G401.6 (cell line): ENCODE measurements around the gene SLC35F6.
"Not testable (repeated sequence)": the region's sequence is repeated elsewhere in the genome, so short reads cannot be mapped to it uniquely, and the experiment has no call there.

ENCODE experiments used
- FAIRE-seq: peaks from 2 replicates; lab custom pipeline; 2012; peaks lifted over from hg19 to GRCh38; lab: Jason Lieb, UNC

Gene SLC35F6

DNA sequence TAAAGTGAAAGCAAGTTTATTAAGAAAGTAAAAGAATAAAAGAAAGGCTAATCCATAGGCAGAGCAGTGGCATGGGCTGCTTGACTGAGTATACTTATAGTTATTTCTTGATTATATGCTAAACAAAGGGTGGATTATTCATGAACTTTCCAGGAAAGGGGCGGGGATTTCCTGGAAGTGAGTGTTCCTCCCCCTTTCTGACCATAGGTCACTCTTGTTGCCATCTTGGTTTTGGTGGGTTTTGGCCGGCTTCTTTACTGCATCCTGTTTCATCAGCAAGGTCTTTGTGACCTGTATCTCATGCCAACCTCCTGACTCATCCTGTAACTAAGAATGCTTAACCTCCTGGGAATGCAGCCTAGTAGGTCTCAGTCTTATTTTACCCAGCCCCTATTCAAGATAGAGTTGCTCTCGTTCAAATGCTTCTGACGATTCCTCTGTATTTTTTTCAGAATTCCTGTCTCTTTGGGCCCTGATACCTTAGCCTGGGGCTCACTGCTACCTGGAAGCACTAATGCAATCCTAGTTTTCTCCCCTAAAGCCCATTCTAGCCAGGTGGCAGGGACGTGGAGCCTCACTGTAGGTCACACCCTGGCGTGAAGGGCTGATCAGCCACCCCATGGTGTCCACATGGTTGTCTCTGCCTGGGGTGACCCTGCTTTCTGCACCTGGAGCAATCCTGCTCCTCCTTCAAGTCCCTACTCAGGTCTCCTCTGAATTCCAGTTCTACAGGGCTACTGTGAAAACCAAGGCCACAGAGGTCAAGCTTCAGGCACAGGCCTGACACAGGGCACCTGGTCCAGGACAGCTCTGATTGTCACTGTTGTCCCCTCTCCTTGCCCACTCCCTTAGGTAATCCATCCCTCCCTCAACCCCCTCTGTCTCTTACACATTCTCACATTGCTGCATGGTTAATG, 6.0 kb upstream of the SLC35F6 start:
- FAIRE-seq = peak; percentile 99

- FAIRE-seq = no peak
Measured at GRCh38 chr2:26758790-26759321, 5.2 kb upstream of the SLC35F6 start.

- no peak for FAIRE-seq
Measured at GRCh38 chr2:26759845-26760244, 4.2 kb upstream of the SLC35F6 start.

GRCh38 chr2:26760991-26761390, 3.1 kb upstream of the SLC35F6 start:
- not testable (repeated sequence) for FAIRE-seq

GRCh38 chr2:26763019-26763418, 1.1 kb upstream of the SLC35F6 start:
- FAIRE-seq = no peak

GRCh38 chr2:26764906-26765305, 822 bp downstream of the SLC35F6 start:
- no peak for FAIRE-seq

- no peak for FAIRE-seq
Measured at GRCh38 chr2:26765475-26766200, 1.6 kb downstream of the SLC35F6 start.

- FAIRE-seq = no peak
Measured at GRCh38 chr2:26767129-26767528, 3.0 kb downstream of the SLC35F6 start.

- FAIRE-seq = no peak
Measured at GRCh38 chr2:26767894-26768487, 3.9 kb downstream of the SLC35F6 start.

GRCh38 chr2:26768759-26769088, 4.6 kb downstream of the SLC35F6 start:
- FAIRE-seq = no peak

DNA sequence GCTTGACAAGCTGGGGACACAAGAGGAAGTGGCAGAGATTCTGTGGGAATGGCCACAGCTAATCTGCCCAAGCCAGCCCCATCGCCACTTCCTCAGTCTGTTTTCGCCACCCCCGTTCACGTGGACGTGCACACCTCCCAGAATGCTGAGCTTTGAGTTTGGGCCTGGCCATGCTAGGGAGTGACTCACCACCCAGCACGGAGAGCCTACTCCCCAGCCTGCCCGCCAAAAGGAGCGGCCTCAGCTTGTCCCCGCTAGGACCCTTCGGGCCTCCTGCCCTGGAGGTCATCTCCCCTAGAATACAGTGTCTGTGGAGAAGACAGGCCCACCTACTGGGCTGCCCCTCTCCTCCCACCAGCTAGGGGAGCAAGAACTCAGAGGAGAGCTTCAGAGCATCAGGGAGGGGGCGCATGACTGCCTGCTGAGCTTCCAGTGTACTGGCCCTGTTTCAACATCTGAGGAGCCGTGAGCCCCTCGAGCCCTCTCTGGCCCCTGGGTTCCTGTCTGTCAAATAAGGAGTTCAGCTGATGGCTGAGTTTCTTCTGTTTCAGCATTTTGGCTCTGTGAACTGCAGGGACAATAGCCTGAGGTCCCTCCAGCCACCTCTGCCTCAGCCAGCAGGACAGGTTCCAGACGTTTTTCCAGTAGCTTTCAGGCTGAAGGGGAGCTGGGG, 5.1 kb downstream of the SLC35F6 start:
- no peak for FAIRE-seq

DNA sequence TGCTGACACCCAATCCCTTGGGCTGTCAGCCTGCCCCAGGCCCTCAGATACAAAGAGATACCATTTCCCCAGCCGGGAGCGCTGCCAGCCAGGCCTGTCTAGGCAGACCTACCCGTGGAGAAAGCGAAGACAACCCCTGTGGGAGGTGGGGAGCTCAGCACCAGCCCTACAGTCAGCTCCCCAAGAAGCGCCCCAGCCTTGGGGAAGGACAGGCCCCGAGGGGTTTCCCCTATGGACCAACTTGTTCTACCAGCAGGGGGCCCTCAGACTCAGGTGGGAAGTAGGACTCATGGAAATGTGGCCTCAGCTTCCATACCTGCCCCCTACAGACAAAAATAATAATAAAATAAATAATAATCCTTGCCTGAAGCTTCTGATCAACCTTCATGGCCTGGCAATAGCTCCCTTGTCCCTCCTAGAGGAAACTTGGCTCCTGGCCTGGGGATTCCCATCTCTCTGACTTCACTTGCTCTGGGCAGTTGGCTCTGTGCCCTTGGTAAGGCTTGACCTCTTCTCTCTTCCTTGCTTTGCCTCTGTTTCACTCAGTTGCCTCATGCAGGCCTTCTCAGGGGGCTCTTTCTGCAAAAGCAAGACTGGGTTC, 7.0 kb downstream of the SLC35F6 start:
- no peak for FAIRE-seq

DNA sequence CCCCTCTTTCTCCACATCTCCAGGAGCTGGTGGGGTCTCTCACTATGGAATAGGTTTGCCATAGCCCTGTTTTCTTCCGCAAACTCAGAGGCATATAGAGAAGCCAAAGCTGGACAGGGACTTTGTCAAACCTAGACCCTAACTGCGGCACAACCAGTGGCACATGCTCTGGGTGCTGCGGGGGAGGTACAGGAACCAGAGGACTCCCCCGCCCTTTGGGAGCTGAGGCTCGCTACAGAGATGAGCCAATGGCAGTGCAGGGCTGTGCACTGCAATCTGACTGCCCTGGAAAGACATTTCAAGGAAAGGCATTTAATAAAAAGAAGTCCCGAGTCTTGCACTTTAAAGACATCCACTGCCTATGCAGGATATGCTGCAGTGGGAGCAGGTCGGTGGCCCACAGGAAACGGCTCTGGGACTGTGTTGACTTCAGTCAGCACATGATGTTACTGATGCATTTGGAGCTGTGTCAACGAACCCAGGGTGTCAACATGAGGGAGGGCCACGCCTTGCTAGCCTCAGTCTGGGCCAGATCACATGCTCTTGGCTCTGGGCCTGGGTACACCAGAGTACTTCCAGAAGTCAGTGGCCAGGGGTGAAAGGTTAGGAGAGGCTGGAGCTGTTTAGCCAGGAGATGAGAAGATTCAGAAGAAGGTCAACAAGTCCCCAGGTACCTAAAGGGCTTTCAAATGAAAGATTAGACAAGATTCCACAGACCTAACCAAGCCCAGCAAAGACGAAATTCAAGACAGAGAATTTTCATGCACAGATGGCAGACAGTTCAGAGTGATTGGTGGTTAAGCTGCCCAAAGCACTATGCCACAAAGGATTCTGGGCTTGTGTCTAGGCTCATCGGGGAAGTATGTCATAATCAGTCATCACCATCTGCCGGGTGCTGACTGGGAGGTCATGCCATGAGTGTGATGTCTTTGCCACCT, 8.2 kb downstream of the SLC35F6 start:
- no peak for FAIRE-seq

- no peak for FAIRE-seq
Measured at GRCh38 chr2:26776195-26776800, 12.2 kb downstream of the SLC35F6 start.

- no peak for FAIRE-seq
Measured at GRCh38 chr2:26778098-26778497, 14.0 kb downstream of the SLC35F6 start.

- FAIRE-seq = no peak
Measured at GRCh38 chr2:26778507-26778906, 14.4 kb downstream of the SLC35F6 start.

DNA sequence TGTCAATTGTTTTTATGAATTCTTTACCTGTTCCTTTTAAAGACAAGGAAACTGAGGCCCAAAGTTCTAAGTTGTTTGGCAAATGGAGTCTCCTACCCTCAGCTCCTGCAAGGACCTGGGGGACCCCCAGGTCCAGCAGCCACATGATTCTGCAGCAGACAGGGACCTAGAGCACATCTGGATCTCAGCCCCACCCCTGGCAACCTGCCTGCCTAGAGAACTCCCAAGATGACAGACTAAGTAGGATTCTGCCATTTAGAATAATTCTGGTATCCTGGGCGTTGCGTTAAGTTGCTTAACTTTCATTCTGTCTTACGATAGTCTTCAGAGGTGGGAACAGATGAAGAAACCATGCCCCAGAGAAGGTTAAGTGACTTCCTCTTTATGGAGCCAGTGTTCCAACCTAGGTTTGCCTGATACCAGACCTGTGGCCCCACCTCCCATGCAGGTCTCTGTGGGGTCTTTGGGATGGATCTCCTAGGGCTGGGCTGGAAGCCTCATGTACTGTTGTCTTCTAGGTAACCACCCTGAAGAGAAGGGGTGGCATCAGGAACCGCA, 16.2 kb downstream of the SLC35F6 start:
- FAIRE-seq = no peak

DNA sequence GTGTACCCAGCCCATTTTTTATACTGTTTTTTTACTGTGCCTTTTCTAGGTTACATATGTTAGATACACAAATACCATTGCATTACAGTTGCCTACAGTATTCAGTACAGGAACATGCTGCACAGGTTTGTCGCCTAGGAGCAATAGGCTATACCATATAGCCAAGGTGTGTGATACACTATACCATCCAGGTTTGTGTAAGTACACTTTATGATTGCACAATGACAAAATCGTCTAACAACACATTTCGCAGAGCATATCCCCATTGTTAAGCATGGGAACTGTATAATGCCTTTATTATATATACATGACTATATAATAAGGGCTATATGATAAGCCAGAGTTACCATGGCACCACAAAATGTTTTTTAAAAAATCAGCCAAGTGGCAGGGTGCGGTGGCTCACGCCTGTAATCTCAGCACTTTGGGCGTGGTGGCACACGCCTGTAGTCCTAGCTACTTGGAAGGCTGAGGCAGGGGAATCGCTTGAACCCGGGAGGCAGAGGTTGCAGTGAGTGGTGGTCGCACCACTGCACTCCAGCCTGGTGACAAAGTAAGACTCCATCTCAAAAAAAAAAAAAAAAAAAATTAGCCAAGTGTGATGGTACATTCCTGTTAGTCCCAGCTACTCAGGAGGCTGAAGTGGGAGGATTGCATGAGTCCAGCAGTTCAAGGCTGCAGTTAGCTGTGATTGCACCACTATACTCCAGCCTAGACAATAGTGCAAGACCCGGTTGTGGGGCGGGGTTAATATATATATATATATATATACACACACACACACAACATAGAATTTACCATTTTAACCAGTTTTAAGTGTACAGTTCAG, 19.0 kb downstream of the SLC35F6 start:
- FAIRE-seq = no peak

DNA sequence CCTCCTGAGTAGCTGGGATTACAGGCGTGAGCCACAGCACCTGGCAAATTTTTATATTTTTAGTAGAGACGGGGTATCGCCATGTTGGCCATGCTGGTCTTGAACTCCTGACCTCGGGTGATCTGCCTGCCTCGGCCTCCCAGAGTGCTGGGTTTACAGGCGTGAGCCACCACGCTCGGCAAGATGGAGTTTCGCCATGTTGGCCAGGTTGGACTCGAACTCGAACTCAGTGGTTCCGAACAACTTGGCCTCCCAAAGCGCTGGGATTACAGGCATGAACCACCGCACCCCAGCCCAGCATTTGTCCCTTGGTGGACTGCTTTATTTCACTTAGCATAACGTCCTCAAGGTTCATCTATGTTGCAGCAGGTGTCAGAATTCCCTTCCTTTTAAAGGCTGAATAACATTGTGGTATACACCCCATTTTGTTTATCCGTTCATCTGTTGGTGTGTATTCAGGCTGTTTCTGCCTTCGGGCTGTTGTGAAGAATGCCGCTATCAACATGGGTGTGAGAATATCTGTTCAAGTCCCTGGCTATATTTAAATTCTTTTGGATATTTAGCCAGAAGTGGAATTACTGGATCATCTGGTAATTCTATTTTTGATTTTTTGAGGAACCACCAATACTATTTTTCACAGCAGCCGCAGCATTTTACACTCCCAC, 20.6 kb downstream of the SLC35F6 start:
- no peak for FAIRE-seq
